SK-N-SH (cell line): ENCODE measurements around the gene ASCC1. TPM values are rescaled to one million over a fixed set of nuclear protein-coding genes. Genes with fewer than 3 reads are reported as not detected.

ENCODE experiments used
- CTCF ChIA-PET: fragments of 300-600, 350-600 bp; formaldehyde crosslinking; extraction: SDS; loops from one replicate; lab custom pipeline; 2021; lab: Yijun Ruan, JAX
- POLR2A ChIA-PET: fragments of 350-600 bp; sonication (Branson Sonifier 250); formaldehyde crosslinking; extraction: SDS; loops from one replicate; lab custom pipeline; 2020; ENCODE audit warnings: antibody characterized with exemption, inconsistent platforms; lab: Yijun Ruan, JAX
- DNase-seq: peaks from one replicate; pipeline ENCODE4 v3.0.0; 2012
- H2AFZ ChIP-seq: fragments of 200-600 bp; sonication (generic); 2 replicates; pipeline ENCODE4 v1.8.1; 2016; ENCODE audit warnings: antibody characterized with exemption, mild to moderate bottlenecking, low read depth
- H3F3A ChIP-seq: fragments of 200-600 bp; sonication (generic); replicated peaks from 2 replicates; pipeline ENCODE3; 2016; ENCODE audit warnings: antibody characterized with exemption, mild to moderate bottlenecking; ENCODE audit not compliant: insufficient read depth
- H3K27ac ChIP-seq, 2 experiments: fragments of 200-500 bp in 1 of 2; fragments of 200-600 bp in 1 of 2; sonication (Bioruptor generic) in 1 of 2; sonication (generic), shearing (Covaris generic) in 1 of 2; 2 replicates each; pipeline versions ENCODE4 v1.5.1 to v1.6.1; 2014 to 2016; ENCODE audit warnings: low read depth in 2 of 2, inconsistent platforms in 1 of 2, low read length in 1 of 2, mild to moderate bottlenecking in 1 of 2, mixed read lengths in 1 of 2
- H3K27me3 ChIP-seq: fragments of 200-600 bp; sonication (generic), shearing (Covaris generic); 2 replicates; pipeline ENCODE4 v1.6.1; 2016; ENCODE audit warnings: mixed run types; ENCODE audit not compliant: insufficient read depth
- H3K36me3 ChIP-seq, 2 experiments: fragments of 200-500 bp in 1 of 2; fragments of 200-600 bp in 1 of 2; sonication (Bioruptor generic) in 1 of 2; sonication (generic) in 1 of 2; replicated peaks in 1 of 2; 2 replicates each; pipeline versions ENCODE3 to v1.5.1; 2014 to 2016; ENCODE audit warnings: low read length in 1 of 2, mild to moderate bottlenecking in 1 of 2; ENCODE audit not compliant: insufficient read depth in 2 of 2, control insufficient read depth in 1 of 2
- H3K4me1 ChIP-seq, 2 experiments: fragments of 200-500 bp in 1 of 2; fragments of 200-600 bp in 1 of 2; sonication (Bioruptor generic) in 1 of 2; sonication (generic), shearing (Covaris generic) in 1 of 2; 2 replicates each; pipeline versions ENCODE4 v1.5.1 to v1.6.1; 2014 to 2016; ENCODE audit warnings: low read depth in 1 of 2, low read length in 1 of 2, mixed run types in 1 of 2; ENCODE audit not compliant: insufficient read depth in 2 of 2, control insufficient read depth in 1 of 2
- H3K4me2 ChIP-seq: fragments of 200-600 bp; sonication (generic), shearing (Covaris generic); 2 replicates; pipeline ENCODE4 v1.6.1; 2017; ENCODE audit warnings: mixed run types
- H3K4me3 ChIP-seq, 2 experiments: fragments of 200-500 bp in 1 of 2; fragments of 200-600 bp in 1 of 2; sonication (Bioruptor generic) in 1 of 2; sonication (generic), shearing (Covaris generic) in 1 of 2; 2 replicates each; pipeline versions ENCODE4 v1.5.1 to v1.8.1; 2014 to 2016; ENCODE audit warnings: low read depth in 2 of 2, inconsistent platforms in 1 of 2, low read length in 1 of 2, mild to moderate bottlenecking in 1 of 2, mixed read lengths in 1 of 2, moderate library complexity in 1 of 2
- H3K79me2 ChIP-seq: fragments of 200-600 bp; sonication (generic); 2 replicates; pipeline ENCODE4 v1.8.1; 2017; ENCODE audit warnings: mild to moderate bottlenecking; ENCODE audit not compliant: insufficient read depth
- H3K9ac ChIP-seq: fragments of 200-600 bp; sonication (generic); 2 replicates; pipeline ENCODE4 v1.6.1; 2017; ENCODE audit warnings: mixed run types
- H3K9me2 ChIP-seq: fragments of 200-600 bp; sonication (generic); 2 replicates; pipeline ENCODE4 v1.6.1; 2017; ENCODE audit warnings: mixed run types
- H3K9me3 ChIP-seq: fragments of 200-600 bp; sonication (generic); 2 replicates; pipeline ENCODE4 v1.6.1; 2017; ENCODE audit warnings: mixed run types, mild to moderate bottlenecking, moderate library complexity
- H4K20me1 ChIP-seq: fragments of 200-600 bp; sonication (generic); 2 replicates; pipeline ENCODE4 v1.6.1; 2017; ENCODE audit warnings: mild to moderate bottlenecking, mixed run types; ENCODE audit not compliant: insufficient read depth
- CTCF ChIP-seq: fragments of 200-600 bp; sonication (generic); IDR thresholded peaks from 2 replicates; pipeline ENCODE4 v1.6.1; 2017; ENCODE audit warnings: antibody characterized with exemption, mild to moderate bottlenecking, moderate library complexity
- EP300 ChIP-seq, 2 experiments: IDR thresholded peaks; 2 replicates each; pipeline versions ENCODE4 v1.4.0 to v1.6.1; 2012; ENCODE audit warnings: borderline replicate concordance in 1 of 2, low read depth in 1 of 2, low read length in 1 of 2
- FOSL2 ChIP-seq: IDR thresholded peaks from 2 replicates; pipeline ENCODE4 v1.4.0; 2012; ENCODE audit warnings: low read depth, mild to moderate bottlenecking, moderate library complexity, borderline replicate concordance
- FOXM1 ChIP-seq: IDR thresholded peaks from 2 replicates; pipeline ENCODE4 v1.4.0; 2012; ENCODE audit warnings: low read depth, mild to moderate bottlenecking
- MAX ChIP-seq: IDR thresholded peaks from 2 replicates; pipeline ENCODE4 v1.4.0; 2012; ENCODE audit warnings: low read depth
- MXI1 ChIP-seq: IDR thresholded peaks from 2 replicates; pipeline ENCODE4 v1.6.1; 2012; ENCODE audit warnings: mild to moderate bottlenecking, low read depth, low read length, improper control_type of control experiment
- NFIC ChIP-seq: IDR thresholded peaks from 2 replicates; pipeline ENCODE4 v1.4.0; 2012; ENCODE audit warnings: borderline replicate concordance
- PBX3 ChIP-seq: IDR thresholded peaks from 2 replicates; pipeline ENCODE4; 2012
- RAD21 ChIP-seq: IDR thresholded peaks from 2 replicates; pipeline ENCODE4 v1.6.1; 2012; ENCODE audit warnings: mild to moderate bottlenecking, low read length
- RXRA ChIP-seq: IDR thresholded peaks from 2 replicates; pipeline ENCODE4 v1.4.0; 2012; ENCODE audit warnings: low read depth, mild to moderate bottlenecking, borderline replicate concordance
- SIN3A ChIP-seq: IDR thresholded peaks from 2 replicates; pipeline ENCODE4 v1.6.1; 2012; ENCODE audit warnings: low read depth, mild to moderate bottlenecking, low read length, moderate library complexity, borderline replicate concordance
- SMC3 ChIP-seq: IDR thresholded peaks from 2 replicates; pipeline ENCODE4 v1.6.1; 2012; ENCODE audit warnings: low read depth, low read length, improper control_type of control experiment
- USF1 ChIP-seq: IDR thresholded peaks from 2 replicates; pipeline ENCODE4 v1.4.0; 2012; ENCODE audit warnings: low read depth, borderline replicate concordance
- YY1 ChIP-seq: IDR thresholded peaks from 2 replicates; pipeline ENCODE4 v1.4.0; 2012; ENCODE audit warnings: low read depth, mild to moderate bottlenecking
- ZBTB33 ChIP-seq: IDR thresholded peaks from 2 replicates; pipeline ENCODE4 v1.4.0; 2012; ENCODE audit warnings: low read depth, borderline replicate concordance
- WGBS: methylation state at CpG from one replicate; pipeline ENCODE4 v1.1.6; 2017; ENCODE audit warnings: low lambda C conversion rate; 5-methylcytosine and 5-hydroxymethylcytosine counted together
- polyA plus RNA-seq, 3 experiments: library from polyadenylated mRNA; depleted of rRNA; stranded (reverse); fragments of >200 nt; gene quantifications; 2 replicates each; pipeline ENCODE4 v1.2.3, GENCODE V29; 2012

ASCC1 gene
- polyA plus RNA-seq, 1 of the 3 experiments (the other 2 are of a cell fraction), result 15.0 TPM

- Histone ChIP-seq H4K20me1 (no peaks in the 10 kb centered on the region), H3K4me3 (no peak overlapping the region), H3K9me2 (no peaks in the 10 kb centered on the region), H3K9me3 (no peaks in the 10 kb centered on the region), H3K27ac (no peak overlapping the region; a peak in 1 of 4 replicates), H3K36me3 (no peaks in the 10 kb centered on the region), H3K4me1 (peaks cover 0 to 30% of the 10 kb centered on the region in 2 experiments; a peak in 1 of 4 replicates), H3K9ac (no peak overlapping the region), H2AFZ (no peak overlapping the region), H3K79me2 (no peaks in the 10 kb centered on the region), H3K4me2 (no peak overlapping the region), H3F3A (no peaks in the 10 kb centered on the region), H3K27me3 (no peaks in the 10 kb centered on the region)
- CTCF ChIA-PET, result interaction anchor here (0.8 to 8.4 kb wide), 8 partner anchors 8 to 273 kb away, joined by 3 to 55 read pairs (median 4); partner anchors contain the start of genes ANAPC16 and ASCC1
- no peak for DNase-seq
- TF ChIP-seq CTCF, result no peak
- no peak for TF ChIP-seq PBX3
- no peak for TF ChIP-seq YY1
- POLR2A ChIA-PET, result interaction anchor here (1.1 kb wide), 1 partner anchor 20 kb away, joined by 3 read pairs; the partner anchor contains the start of gene SPOCK2
- 93% methylated on average over 13 of the region's 13 CpGs for WGBS
Measured at GRCh38 chr10:72067463-72068125, 148.5 kb downstream of the ASCC1 start.

GRCh38 chr10:72066318-72067284, 149.5 kb downstream of the ASCC1 start:
- ChIA-PET POLR2A (interaction anchor here (0.8 kb wide), 1 partner anchor 207 kb away, joined by 3 read pairs; the partner anchor contains the start of gene DDIT4), CTCF (interaction anchor here (0.7 to 8.4 kb wide), 5 partner anchors 12 to 170 kb away, joined by 3 to 55 read pairs (median 3); no protein-coding TSS in a partner anchor)
- Histone ChIP-seq H3F3A (no peaks in the 10 kb centered on the region), H3K4me1 (peaks cover 0 to 29% of the 10 kb centered on the region in 2 experiments; a peak in 1 of 4 replicates), H3K9me3 (no peaks in the 10 kb centered on the region), H3K4me2 (no peak overlapping the region), H3K36me3 (no peaks in the 10 kb centered on the region), H3K9ac (no peak overlapping the region), H3K27ac (no peak overlapping the region), H3K4me3 (no peak overlapping the region), H4K20me1 (no peaks in the 10 kb centered on the region), H3K79me2 (no peaks in the 10 kb centered on the region), H3K27me3 (no peaks in the 10 kb centered on the region), H2AFZ (no peak overlapping the region), H3K9me2 (no peaks in the 10 kb centered on the region)
- TF ChIP-seq MXI1 (no peak), ZBTB33 (no peak), RAD21 (no peak), SIN3A (no peak), MAX (no peak), SMC3 (no peak), RXRA (no peak), FOXM1 (no peak), FOSL2 (no peak), USF1 (no peak), EP300 (IDR thresholded peaks at IDR 0.05; ENCODE audit: borderline replicate concordance in 1 of 2, low read depth in 1 of 2, low read length in 1 of 2) (no peak), CTCF (no peak), NFIC (no peak)
- no peak for DNase-seq
- WGBS, result 90% methylated on average over 15 of the region's 18 CpGs
